ENCODE measurements around the gene TMEM132D.

The TMEM132D gene

GRCh38 chr12:129641926-129642325 is 261.9 kb downstream of the TMEM132D start:
- no peak for DNase-seq

DNA sequence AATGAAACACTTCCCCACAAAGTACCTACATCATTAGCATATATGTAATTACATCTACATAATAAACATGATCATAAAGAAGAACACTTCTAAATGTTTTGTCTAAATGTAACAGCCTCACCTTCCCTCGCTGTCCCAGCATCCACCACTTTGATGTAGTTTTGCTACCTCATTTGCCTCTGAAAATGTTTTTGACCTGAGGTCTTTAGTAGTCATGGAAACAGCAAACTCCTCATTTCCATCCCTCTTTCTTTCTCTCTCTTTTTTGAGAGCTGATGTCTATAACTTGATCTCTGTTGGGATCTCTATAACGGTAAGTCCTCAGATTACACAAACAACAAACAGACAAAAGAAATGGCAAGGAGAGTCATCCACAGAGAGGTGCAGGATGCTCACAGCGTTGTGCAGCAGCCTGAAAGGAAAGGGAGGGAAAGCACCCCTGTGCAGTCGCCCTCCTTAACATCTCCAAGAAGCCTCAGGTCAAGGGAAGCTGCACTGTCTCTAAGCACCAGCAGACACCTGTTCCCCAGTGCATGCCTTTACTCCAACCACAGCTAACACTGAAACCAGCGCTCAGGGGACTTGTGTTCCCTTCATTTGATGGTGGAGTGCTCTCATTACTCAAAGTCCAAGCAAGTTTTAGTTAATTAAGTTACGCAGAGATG is 268.7 kb downstream of the TMEM132D start:
- DNase-seq = no peak

- DNase-seq = no peak
These were observed 272.5 kb downstream of the TMEM132D start for GRCh38 chr12:129631316-129631715.

DNA sequence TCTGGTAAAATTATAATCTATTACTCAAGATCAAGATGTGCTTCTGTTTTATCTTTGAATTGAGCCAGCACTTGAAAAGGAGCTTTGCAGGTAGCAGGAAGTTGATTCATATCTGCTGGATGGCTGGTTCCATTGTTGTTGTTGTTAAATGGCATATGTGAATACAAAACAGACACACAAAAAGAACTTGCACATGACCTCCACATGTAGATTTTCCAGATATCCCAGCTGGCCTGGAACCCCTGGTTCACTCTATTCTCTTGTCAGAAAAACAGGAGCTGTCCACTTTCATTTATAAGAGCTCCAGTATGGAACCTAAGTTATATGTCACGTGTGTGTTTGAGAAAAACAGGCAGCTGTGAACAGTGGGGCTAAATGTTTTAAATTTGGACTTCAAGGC is 273.9 kb downstream of the TMEM132D start:
- DNase-seq = no peak

DNA sequence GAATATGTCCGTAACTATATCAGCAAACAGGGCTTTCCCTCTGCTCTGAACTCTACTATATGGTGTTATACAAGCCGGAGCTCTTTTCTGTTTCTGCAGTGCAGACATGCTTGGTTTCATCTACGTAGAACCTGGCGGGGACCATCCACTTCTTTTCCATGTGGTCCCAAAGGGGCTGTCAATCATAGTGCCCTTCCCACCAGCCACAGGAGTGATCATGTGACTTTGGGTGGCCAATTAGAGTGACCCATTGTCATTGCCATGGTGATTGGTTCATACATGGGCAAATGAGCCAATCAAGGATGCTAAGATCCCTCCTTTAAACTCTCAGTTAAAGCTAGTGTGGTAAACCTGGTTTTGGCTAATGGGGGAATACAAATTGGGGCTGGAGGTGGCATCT is 281.3 kb downstream of the TMEM132D start:
- DNase-seq = no peak

DNA sequence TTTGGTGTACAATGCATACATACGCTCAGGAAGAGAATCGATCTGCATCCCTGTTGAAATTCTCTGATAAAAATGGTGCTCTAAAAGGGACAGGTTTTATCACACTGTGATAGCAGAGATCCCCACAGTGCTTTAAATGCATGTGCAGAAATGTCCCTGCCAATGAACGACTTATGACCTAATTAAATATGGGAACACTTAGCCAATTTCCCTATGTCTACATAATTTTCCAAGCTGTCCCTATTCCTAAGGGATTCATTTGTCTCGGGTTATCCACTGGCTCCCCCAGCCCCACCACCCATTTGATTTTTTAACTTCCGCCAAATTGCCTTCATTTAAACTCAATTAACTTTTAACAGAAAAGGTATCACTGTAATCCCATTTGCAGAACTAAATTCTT is 284.6 kb downstream of the TMEM132D start:
- DNase-seq = no peak

- DNase-seq = no peak
These were observed 286.0 kb downstream of the TMEM132D start for GRCh38 chr12:129617849-129618248.

DNA sequence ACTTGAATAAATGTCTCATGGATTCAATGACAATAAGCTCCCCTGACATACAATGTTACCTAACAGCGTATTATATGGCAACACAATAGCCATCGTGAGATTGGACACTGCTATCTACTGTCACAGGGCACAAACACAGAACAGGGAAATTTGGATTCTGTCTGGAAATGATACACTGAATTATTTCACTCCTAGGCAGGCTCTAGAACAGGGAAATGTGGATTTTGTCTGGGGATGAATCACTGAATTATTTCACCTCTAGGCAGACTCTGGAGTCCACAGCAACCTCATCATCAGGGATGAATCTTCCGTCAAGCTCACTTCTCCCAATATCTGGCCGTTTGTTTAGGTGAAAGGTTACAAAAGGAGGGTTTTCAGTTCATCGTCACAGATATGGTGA is 288.8 kb downstream of the TMEM132D start:
- no peak for DNase-seq

DNA sequence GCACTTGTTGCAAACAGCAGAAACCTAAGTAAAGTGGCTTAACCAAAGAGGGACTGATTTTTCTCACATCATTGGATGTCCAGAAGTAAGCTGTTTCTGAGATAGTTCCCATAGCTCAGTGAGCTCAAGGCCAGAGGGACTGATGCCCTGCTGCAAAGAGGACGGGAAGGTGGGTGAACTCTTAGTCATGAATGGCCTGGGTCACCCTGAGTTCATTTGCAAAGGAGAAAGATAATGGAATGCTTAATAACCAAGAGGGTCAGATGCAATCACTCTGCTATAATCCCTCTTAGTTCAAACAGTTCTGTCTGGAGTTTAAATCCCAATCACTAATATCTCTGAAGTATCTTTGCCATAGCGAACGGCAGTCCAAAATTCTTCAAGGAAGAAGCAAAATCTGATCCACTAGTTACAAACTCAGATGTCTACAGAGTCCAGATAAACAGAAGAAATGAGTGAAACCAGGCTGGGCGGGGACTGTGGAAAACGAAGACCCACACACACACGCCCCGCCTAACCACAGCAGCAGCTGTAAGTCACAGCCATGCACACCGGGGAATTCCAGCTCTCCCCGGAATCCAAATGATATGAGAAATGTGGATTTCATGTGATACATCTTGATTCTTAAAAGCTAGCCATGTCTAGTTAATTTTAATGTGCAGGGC is 289.5 kb downstream of the TMEM132D start:
- no peak for DNase-seq

GRCh38 chr12:129613314-129613713 is 290.5 kb downstream of the TMEM132D start:
- no peak for DNase-seq

DNA sequence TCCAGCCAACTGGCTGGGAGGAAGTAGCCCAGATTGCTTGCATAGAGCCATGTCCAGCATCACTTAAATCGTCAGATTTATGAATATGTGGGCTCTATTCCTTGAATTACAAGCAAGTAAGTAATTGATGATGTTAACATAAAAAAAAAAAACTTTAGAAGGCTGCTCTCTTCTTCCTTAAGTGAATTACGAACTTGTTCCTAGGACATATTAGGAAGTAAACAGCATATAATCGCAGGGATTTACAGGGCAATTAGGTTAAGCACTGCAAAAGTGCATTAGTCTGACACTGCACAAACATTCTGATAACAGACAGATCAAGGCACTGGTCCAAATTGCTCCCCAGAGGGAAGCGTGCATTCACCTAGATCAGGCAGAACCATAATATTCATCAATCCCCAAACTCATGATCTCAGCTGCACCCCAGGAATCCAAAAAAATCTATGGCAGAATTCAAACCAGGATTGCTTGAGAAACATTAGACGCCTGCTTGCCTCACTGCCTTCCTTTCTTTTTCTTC is 293.2 kb downstream of the TMEM132D start:
- DNase-seq = no peak

DNA sequence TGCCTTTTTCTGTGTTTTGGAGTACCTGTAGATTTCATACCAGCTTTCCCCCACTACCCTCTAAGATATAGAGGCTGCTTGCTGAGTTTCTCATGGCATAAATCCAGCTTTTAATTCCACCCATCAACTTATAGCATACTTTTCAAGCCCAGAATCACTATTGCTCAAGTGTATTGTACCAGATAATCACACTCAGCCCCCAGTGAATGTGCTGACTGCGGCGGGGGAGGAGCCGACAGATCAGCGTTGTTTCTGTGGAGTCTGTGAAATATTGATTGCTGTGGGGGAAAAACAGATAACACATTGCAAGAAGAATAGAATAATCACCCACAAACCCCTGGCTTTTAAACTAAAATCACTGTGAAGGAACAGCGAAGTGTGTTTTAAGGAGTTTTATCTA is 296.1 kb downstream of the TMEM132D start:
- no peak for DNase-seq

- DNase-seq = no peak
These were observed 296.5 kb downstream of the TMEM132D start for GRCh38 chr12:129607301-129607700.

DNA sequence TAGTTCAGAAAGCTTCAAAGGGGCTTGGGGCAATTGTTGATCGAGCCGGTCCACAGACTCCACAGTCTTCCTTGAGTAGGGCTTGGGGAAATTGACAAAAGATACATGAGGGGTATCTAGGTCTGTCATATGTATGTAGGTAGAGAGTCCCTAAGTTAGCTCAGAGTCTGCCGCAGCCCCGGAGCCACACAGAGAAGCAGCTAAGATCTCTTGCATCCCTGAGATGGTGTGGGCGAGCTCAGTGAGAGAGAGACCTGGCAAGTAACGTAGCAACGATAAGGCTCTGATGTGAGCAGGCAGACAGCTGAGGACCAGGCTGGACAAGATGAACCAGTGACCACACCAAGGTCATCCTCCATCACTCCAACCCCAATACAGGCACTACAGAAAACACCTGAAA is 297.6 kb downstream of the TMEM132D start:
- no peak for DNase-seq

GRCh38 chr12:129605666-129606065 is 298.2 kb downstream of the TMEM132D start:
- DNase-seq = no peak

GRCh38 chr12:129604506-129604905 is 299.3 kb downstream of the TMEM132D start:
- DNase-seq = no peak

- DNase-seq = no peak
These were observed 304.4 kb downstream of the TMEM132D start for GRCh38 chr12:129599406-129599805.

DNA sequence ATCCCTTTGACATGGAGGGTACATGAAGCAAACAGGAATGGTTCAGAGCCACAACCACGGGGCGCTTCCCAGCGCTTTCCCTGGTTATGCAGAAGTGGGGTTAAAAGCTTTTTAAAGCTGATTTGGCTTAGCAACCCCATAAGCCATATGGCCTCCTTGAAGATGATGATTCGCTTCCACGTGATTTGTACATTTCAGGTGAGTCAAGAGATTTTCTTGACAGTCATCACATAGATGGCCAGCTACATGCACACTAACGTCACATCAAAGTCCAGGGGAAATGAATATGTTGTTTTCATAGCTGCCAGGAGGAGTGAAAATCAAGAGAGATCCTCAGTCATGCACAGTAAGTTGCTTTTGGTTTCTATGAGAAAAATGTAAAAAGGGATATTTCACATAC is 309.7 kb downstream of the TMEM132D start:
- no peak for DNase-seq

DNA sequence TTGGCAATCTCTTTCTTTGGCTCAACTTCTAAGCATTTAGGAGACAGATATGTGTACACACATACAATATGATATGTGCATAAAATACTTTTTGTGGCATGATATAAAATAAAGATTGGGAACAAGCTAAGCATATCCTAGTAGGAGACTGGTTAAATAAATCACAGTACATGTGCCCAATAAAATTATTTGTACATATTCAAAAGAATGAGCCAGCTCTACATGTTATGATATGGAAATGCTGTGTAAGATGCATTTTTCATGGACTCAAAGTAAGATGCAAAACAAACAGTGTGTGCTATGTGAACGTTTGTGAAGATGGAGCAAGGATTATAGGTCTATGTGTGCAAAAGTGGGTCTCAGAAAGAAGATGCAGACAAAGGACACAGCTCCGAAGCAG is 311.4 kb downstream of the TMEM132D start:
- DNase-seq = no peak

DNA sequence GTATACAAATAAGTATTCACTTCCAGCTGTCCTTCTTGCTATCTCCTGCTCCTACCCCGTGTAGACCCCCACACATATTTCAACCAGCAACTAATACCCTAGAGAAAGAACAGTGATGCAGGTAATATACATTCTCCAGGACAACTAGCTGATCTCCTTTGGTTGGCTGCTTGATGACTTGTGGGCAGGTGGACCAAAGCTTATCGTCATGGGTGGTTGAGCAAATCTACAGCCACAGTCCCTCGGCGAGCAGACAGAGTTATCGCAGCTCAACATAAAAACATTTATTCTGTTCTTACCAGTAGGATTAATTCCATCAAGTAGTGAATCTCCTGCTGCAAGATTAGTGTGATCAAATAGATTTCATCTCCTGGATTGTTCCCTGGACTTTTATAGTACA is 314.3 kb downstream of the TMEM132D start:
- no peak for DNase-seq

DNA sequence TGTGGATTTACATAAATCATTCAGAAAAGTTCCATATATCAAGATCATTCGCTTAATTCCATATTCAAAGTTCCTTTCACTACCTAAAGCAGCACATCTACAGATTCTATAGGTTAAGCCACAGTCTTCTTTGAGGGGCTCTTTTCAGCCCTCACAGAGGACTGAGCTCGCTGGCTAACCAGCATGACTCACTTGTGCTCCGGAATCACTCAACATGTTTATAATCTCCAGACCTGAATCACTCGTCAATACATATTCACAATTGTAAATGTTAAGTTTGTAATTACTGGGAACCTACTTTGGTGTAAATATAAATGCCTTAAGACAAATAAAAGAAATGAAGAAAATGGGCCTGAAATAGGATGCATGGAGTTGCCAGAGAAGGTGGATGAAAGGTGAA is 315.7 kb downstream of the TMEM132D start:
- DNase-seq = no peak

DNA sequence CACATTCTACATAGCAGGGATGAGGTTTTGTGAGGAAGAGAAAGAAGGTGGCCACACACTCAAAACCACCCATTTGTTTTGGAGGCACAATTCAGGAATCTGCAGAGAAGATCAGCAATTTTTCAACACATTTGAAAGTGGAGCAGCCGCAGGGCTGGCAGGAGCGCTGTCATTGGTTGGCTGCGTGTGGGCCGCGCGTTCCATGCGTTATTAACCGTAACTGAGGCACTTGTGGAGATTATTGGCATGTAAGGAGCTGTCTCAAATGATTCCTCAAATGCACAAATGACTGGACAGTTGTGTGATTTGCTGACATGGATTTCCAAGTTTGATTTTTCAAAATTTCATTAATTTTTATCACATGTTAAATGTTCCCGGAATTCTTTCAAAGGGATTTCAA is 318.5 kb downstream of the TMEM132D start:
- DNase-seq = no peak

GRCh38 chr12:129579879-129580278 is 323.9 kb downstream of the TMEM132D start:
- no peak for DNase-seq

DNA sequence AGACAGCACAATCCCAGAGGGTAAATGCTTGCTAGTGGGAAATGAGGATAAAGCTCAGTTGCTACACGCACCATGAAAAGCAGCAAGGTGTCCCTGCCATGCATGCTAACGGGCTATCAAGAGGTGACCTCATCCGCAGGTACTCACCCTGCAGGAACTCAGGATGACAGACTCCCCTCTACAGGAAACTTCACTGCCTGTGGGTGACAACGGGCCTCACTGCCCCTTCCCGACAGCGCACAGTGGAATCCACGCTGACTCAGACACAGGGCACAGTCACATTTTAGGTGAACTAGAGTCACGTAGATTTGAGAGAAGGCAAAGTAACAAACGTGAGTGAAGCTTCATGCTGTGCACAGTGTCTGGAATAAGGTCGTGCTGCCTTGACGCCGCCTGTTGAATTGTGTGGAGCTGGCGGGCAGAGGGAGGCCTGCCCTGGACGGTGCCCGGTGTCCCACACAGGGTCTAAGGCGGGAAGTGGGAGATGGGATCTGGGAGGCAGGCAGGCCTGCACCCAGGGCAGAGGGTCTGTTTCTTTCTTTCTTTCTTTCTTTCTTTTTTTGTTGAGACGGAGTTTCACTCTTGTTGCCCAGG is 331.8 kb downstream of the TMEM132D start:
- no peak for DNase-seq

Data from SHP77 treated with DMSO at 0.1 percent for 48 hours (cell line).